ENCODE results near the gene HOXB8.

Gene HOXB8

GRCh38 chr17:48567209-48567608, 47.9 kb downstream of the HOXB8 start:
- no peak for DNase-seq

DNA sequence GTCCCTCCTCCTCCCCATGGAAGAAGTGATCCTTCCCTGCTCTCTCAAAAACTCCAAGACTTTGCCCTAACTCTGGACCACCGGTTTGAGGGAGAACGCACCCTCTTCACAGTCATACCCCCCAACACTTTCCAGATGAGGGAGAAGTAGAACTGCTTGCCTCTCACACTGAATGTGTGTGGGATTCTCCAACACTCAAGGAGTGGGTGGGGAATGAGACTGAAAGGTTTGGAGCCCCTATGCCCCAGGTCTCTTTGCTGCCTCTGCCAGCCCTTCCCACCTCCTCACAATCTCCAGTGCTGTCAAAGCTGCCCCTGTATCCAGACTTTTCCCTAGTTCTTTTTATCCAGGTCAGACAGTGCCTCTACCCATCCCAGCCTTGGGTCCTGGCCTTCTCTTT, 48.4 kb downstream of the HOXB8 start:
- no peak for DNase-seq

GRCh38 chr17:48565925-48566710, 49.0 kb downstream of the HOXB8 start:
- no peak for DNase-seq

DNA sequence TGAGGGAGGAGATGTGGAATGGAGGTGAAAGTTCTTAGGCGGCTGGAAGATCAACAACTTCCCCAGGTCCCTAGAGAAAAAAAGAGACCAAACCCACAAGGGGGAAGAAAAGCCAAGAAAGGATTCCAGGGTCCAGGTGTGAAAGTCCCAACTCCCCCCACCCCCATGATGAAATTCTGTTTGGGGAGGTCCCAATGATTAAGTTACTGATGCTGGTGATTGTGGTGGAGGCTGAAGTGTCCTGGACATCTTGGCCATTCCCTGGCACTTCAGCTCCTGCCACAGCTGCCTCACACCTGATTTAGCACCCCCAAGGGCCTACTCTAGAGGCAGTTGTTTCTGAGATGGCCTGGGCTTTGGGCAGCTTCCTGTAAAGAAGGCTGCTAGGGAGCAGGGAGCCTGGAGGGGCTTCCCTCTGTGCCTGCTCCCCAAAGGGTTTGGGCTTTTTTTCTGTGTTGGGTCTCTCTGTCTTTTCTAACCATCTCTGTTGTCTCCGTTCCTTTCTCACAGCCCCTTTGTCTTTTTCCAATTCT, 50.0 kb downstream of the HOXB8 start:
- no peak for DNase-seq

DNA sequence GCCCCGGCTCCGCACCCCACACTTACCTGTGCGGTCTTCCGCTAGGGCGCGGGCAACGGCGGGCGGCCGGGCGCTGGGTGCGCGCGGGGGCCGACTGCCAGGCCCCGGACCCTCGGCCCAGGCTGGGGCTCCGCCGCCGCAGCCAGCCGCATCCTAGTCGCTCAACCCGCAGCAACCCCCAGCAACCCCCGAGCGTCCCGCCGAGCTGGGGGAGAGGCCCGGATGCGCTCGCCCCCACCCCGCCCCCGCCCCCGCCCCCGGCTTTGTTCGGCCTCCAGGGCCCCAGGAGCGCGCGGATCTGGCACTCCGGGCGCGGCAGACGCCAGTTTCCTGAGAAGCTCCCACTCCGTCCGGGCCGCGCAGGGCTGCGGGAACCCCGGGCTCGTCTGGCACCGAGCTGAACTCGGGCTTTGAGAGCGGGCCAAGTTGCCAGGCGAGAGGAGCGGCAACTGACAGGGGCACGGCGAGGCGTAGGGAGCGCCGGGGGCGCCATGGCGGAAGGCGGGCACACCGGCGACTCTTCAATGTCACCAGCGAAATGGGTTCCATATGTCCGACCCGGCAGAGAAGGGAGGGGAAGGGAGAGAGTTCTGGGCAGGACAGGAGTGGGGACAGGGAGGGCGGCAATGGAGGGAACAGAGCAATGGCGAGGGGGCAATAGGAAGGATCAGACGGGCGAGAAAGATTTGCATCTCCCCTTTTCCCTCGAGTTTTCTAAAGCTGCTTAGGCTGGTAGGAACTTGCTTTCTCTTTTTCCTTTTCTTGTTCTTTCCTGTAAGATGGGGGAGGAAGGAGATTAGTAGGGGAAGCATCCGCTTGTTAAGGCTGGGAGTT, 50.7 kb downstream of the HOXB8 start:
- no peak for DNase-seq

GRCh38 chr17:48563867-48564187, 51.3 kb downstream of the HOXB8 start:
- no peak for DNase-seq

GRCh38 chr17:48563385-48563838, 51.7 kb downstream of the HOXB8 start:
- no peak for DNase-seq

- no peak for DNase-seq
Observed at GRCh38 chr17:48562934-48563333, 52.2 kb downstream of the HOXB8 start.
